CD4-positive, alpha-beta T cell (primary cell): Measurements from ENCODE around the gene FOXO4. TPM values are rescaled to one million over a fixed set of nuclear protein-coding genes. Genes with fewer than 3 reads are reported as not detected.

ENCODE experiments used
- ATAC-seq: fragments of 200-7000 bp; cut with Tn5 transposase; one replicate; pipeline ENCODE4 v1.10.0; 2022; ENCODE audit warnings: mild to moderate bottlenecking; ENCODE audit not compliant: poor library complexity
- CTCF ChIA-PET: fragments of 350-600 bp; sonication (Branson Sonifier 250); formaldehyde crosslinking; loops from one replicate; lab custom pipeline; 2021; ENCODE audit warnings: antibody characterized with exemption, inconsistent platforms; lab: Charles Lee
- POLR2A ChIA-PET: fragments of 350-600 bp; sonication (Branson Sonifier 250); formaldehyde crosslinking; loops from one replicate; lab custom pipeline; 2021; ENCODE audit warnings: antibody characterized with exemption, inconsistent platforms; lab: Charles Lee
- DNase-seq, 14 experiments: peaks; one replicate each; pipeline ENCODE4 v3.0.0-alpha.2; 2013 to 2020; ENCODE audit warnings: mixed read lengths in 2 of 14
- H3K27ac ChIP-seq, 2 donors: one replicate each; pipeline versions ENCODE4 v1.5.1 to v1.7.0; 2013; ENCODE audit warnings: low read length in 2 of 2, low read depth in 1 of 2, mild to moderate bottlenecking in 1 of 2
- H3K27me3 ChIP-seq, 2 experiments: 1 replicate in 1 of 2; 2 replicates in 1 of 2; pipeline versions ENCODE4 v1.6.1 to v1.7.0; 2013; ENCODE audit warnings: low read length in 2 of 2, control low read depth in 1 of 2, mild to moderate bottlenecking in 1 of 2, moderate library complexity in 1 of 2; ENCODE audit not compliant: insufficient read depth in 2 of 2, control insufficient read depth in 1 of 2
- H3K36me3 ChIP-seq: one replicate; pipeline ENCODE4 v1.6.1; 2013; ENCODE audit warnings: low read length, control low read depth; ENCODE audit not compliant: insufficient read depth
- H3K4me1 ChIP-seq: one replicate; pipeline ENCODE4 v1.6.1; 2013; ENCODE audit warnings: low read length, control low read depth; ENCODE audit not compliant: insufficient read depth
- H3K4me3 ChIP-seq: one replicate; pipeline ENCODE4 v1.5.1; 2013; ENCODE audit warnings: mild to moderate bottlenecking, low read length, moderate library complexity
- H3K9me3 ChIP-seq, 2 experiments: 1 replicate in 1 of 2; 2 replicates in 1 of 2; pipeline versions ENCODE4 v1.6.1 to v1.7.0; 2013; ENCODE audit warnings: low read length in 2 of 2, mild to moderate bottlenecking in 2 of 2, control low read depth in 1 of 2, moderate library complexity in 1 of 2; ENCODE audit not compliant: control insufficient read depth in 1 of 2, insufficient read depth in 1 of 2
- H3K27ac Mint-ChIP-seq: one replicate; pipeline ENCODE4 v1.8.0; 2020; ENCODE audit warnings: mixed read lengths
- H3K27me3 Mint-ChIP-seq: one replicate; pipeline ENCODE4 v1.8.0; 2021; ENCODE audit warnings: mixed read lengths
- H3K36me3 Mint-ChIP-seq: one replicate; pipeline ENCODE4 v1.8.0; 2021; ENCODE audit warnings: low read depth, mixed read lengths
- H3K4me1 Mint-ChIP-seq: one replicate; pipeline ENCODE4 v1.8.0; 2021; ENCODE audit warnings: low read depth, mixed read lengths
- H3K4me3 Mint-ChIP-seq: one replicate; pipeline ENCODE4 v1.8.0; 2020; ENCODE audit warnings: mild to moderate bottlenecking, mixed read lengths
- H3K9me3 Mint-ChIP-seq: one replicate; pipeline ENCODE4 v1.8.0; 2020; ENCODE audit warnings: mixed read lengths
- CTCF ChIP-seq: fragments of 200-600 bp; IDR thresholded peaks from one replicate; pipeline ENCODE4 v1.8.0; 2022; ENCODE audit warnings: antibody characterized with exemption, mild to moderate bottlenecking
- intact Hi-C, 2 experiments: fragments of 100-400 bp; cut with DNase I in 1 of 2; cut with micrococcal nuclease in 1 of 2; formaldehyde crosslinking; loops; one replicate each; pipeline versions ENCODE4 v1.15.1 to v1.9.0; 2023 to 2025; cut with DNase I, micrococcal nuclease
- total RNA-seq, 174 experiments: library from RNA in 2 of 174; stranded (reverse) in 2 of 174; gene quantifications; one replicate each; pipeline ENCODE4 v1.2.3 and lab custom pipeline; 2021 to 2026

The FOXO4 gene
- total RNA-seq, 2 experiments from 2014 or later: 20.9 to 23.8 TPM

DNA sequence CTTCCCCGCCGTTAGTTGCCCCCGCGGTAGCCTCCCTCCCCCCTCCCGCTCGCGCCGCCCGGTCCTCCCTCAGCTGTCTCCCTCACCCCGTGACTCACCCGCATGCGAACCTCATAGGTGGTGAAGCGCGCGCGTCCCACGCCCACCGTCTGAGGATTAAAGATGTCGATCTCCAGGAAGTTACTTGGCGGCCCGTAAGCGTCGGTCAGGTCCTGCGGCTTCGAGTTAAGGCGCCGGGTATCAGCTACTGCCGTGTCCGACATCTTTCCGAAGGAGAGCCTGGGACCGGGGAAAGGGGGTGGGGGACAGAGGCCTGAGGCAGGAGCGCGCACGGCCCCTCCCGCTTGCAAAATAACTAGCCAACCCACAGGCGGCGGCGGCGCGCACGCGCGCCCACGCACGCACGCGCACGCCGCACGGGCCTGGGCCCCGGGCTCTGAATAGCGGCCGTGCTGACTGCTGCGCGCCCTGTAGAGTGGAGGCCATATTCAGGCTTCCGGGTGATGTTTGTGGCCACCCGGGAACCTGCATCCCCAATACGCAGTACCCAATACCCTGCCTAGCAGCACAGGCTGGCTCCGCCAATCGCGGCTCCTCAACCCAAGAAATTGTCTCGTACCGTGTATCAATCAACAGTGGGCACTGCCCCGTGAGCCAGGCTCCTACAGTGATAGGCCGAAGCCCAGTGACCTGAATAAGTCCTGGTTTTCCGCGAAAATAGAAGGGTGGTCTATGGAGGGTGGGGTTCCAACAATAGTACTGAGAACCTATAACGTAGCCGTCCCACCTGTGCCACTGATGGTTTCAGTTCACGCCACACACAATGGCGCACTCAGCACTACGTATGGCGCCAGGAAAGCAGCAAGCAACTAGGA, 27.4 kb upstream of the FOXO4 start, which contains the start of gene SNX12:
SNX12 (minus strand) TSS at position 291 of the 875 bp plus-strand sequence; CDS start at position 263, 28 bp downstream.
- H3K27ac Mint-ChIP-seq: peak within 1 kb of the TSS; percentile 100
- CTCF ChIA-PET: no interaction called here
- Histone ChIP-seq H3K9me3 (no peaks in the 10 kb centered on the region), H3K4me1 (peaks cover 10% of the 10 kb centered on the region), H3K4me3 (peak within 1 kb of the TSS; percentile 73), H3K27me3 (no peaks in the 10 kb centered on the region), H3K36me3 (no peaks in the 10 kb centered on the region), H3K27ac (peak within 1 kb of the TSS; percentile 77 to 89)
- H3K4me1 Mint-ChIP-seq: peaks cover 28% of the 10 kb centered on the region
- intact Hi-C loops: loop anchor here (1.0 to 10.0 kb wide), 5 partner anchors 29 to 299 kb away; partner anchors contain the start of genes TAF1 (in 2 of the 2) and ZMYM3 (in 1 of the 2)
- no peaks in the 10 kb centered on the region for H3K27me3 Mint-ChIP-seq
- ATAC-seq (peak; percentile 91), DNase-seq (peak; percentile 73 to 95 (median 84))
- TF ChIP-seq CTCF: no peak
- H3K36me3 Mint-ChIP-seq: peaks cover 22% of the 10 kb centered on the region
- POLR2A ChIA-PET: interaction anchor here (0.8 to 1.5 kb wide), 12 partner anchors 11 to 297 kb away, joined by 3 to 13 read pairs (median 4); partner anchors contain the start of genes FOXO4, IL2RG, MED12 and TAF1
- H3K9me3 Mint-ChIP-seq: no peaks in the 10 kb centered on the region
- H3K4me3 Mint-ChIP-seq: peak within 1 kb of the TSS; percentile 98

DNA sequence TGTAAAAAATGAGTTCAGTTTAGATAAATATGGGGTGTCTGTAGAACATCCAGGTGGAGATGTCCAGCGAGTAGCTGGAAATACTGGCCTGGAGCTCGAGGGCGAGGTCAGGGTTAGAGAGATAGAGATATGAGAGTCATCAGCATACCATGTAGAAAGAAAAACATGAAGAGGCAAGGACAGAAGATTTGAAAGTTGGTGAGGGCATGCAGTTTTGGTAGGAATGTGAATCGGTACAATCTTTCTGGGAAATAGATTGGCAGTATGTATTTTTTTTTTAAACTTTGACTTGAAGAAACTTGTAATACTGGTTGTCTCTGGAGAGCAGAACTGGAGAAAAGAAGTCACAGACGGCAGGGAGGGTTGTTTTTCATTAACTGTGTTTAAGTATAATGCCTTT, 25.1 kb upstream of the FOXO4 start:
- ChIA-PET CTCF (no interaction called here), POLR2A (no interaction called here)
- Histone ChIP-seq H3K4me3 (no peak overlapping the region), H3K4me1 (peaks cover 10% of the 10 kb centered on the region), H3K9me3 (no peaks in the 10 kb centered on the region), H3K27me3 (no peaks in the 10 kb centered on the region), H3K27ac (no peak overlapping the region), H3K36me3 (no peaks in the 10 kb centered on the region)
- Mint-ChIP-seq H3K27ac (no peak overlapping the region), H3K27me3 (no peaks in the 10 kb centered on the region), H3K9me3 (no peaks in the 10 kb centered on the region), H3K4me1 (peaks cover 20% of the 10 kb centered on the region), H3K4me3 (peak overlapping the region; percentile 39), H3K36me3 (peaks cover 14% of the 10 kb centered on the region)
- intact Hi-C loops: no loop called here
- no peak for TF ChIP-seq CTCF
- no peak for DNase-seq
- ATAC-seq: no peak

- Mint-ChIP-seq H3K9me3 (no peaks in the 10 kb centered on the region), H3K27me3 (no peaks in the 10 kb centered on the region), H3K4me1 (peaks cover 7% of the 10 kb centered on the region), H3K4me3 (no peak overlapping the region), H3K36me3 (no peaks in the 10 kb centered on the region), H3K27ac (no peak overlapping the region)
- no peaks in the 10 kb centered on the region for H3K27me3 ChIP-seq
- CTCF ChIA-PET: no interaction called here
- no peaks in the 10 kb centered on the region for H3K4me1 ChIP-seq
- ATAC-seq (no peak), DNase-seq (no peak)
- H3K4me3 ChIP-seq: no peak overlapping the region
- TF ChIP-seq CTCF: no peak
- H3K27ac ChIP-seq: no peak overlapping the region
- no peaks in the 10 kb centered on the region for H3K36me3 ChIP-seq
- POLR2A ChIA-PET: interaction anchor here (1.0 kb wide), 1 partner anchor 19 kb away, joined by 3 read pairs; no protein-coding TSS in a partner anchor
- H3K9me3 ChIP-seq: no peaks in the 10 kb centered on the region
- intact Hi-C loops: no loop called here
These were observed 14.1 kb upstream of the FOXO4 start for GRCh38 chrX:71081330-71082123.
